ENCODE results near the gene FHL5. TPM values are rescaled to one million over a fixed set of nuclear protein-coding genes. Genes with fewer than 3 reads are reported as not detected.

The FHL5 gene
- total RNA-seq, 4 donors from 2014 or later = 3.5 to 14.3 (median 7.7) TPM

- no peak overlapping the region for H3K4me3 ChIP-seq (ENCODE audit: low read depth, poor library complexity, severe bottlenecking)
- no peak for DNase-seq (ENCODE audit: low spot score in 2 of 2)
- intact Hi-C loops (cut with DNase I; ENCODE audit: low total_unique reads) = no loop called here
- WGBS, 2 donors = 70 to 88% methylated on average over 1 of the region's 1 CpG
- no peak for TF ChIP-seq POLR2A (IDR thresholded peaks at IDR 0.05)
- no peak for TF ChIP-seq CTCF (IDR thresholded peaks at IDR 0.05)
These were observed 90.3 kb downstream of the FHL5 start for GRCh38 chr6:96653181-96653580.

GRCh38 chr6:96656567-96656966 is 93.6 kb downstream of the FHL5 start:
- WGBS, 2 donors = 81 to 93% methylated on average over 1 of the region's 1 CpG
- no peak overlapping the region for H3K4me3 ChIP-seq (ENCODE audit: low read depth, poor library complexity, severe bottlenecking)
- intact Hi-C loops (cut with DNase I; ENCODE audit: low total_unique reads) = no loop called here
- DNase-seq (ENCODE audit: low spot score in 2 of 2) = no peak
- no peak for TF ChIP-seq CTCF (IDR thresholded peaks at IDR 0.05)
- no peak for TF ChIP-seq POLR2A (IDR thresholded peaks at IDR 0.05)

GRCh38 chr6:96657344-96657743 is 94.4 kb downstream of the FHL5 start:
- intact Hi-C loops (cut with DNase I; ENCODE audit: low total_unique reads) = no loop called here
- TF ChIP-seq CTCF (IDR thresholded peaks at IDR 0.05) (no peak), POLR2A (IDR thresholded peaks at IDR 0.05) (no peak)
- no peak overlapping the region for H3K4me3 ChIP-seq (ENCODE audit: low read depth, poor library complexity, severe bottlenecking)
- no peak for DNase-seq (ENCODE audit: low spot score in 2 of 2)
- WGBS, 2 donors = 73 to 83% methylated on average over 1 to 5 of the region's 5 CpGs

- intact Hi-C loops (cut with DNase I; ENCODE audit: low total_unique reads) = no loop called here
- TF ChIP-seq POLR2A (IDR thresholded peaks at IDR 0.05) = no peak
- TF ChIP-seq CTCF (IDR thresholded peaks at IDR 0.05) = no peak
- DNase-seq (ENCODE audit: low spot score in 2 of 2) = no peak
- WGBS, 2 donors = 52 to 65% methylated on average over 4 of the region's 4 CpGs
- H3K4me3 ChIP-seq (ENCODE audit: low read depth, poor library complexity, severe bottlenecking) = no peak overlapping the region
These were observed 96.3 kb downstream of the FHL5 start for GRCh38 chr6:96659084-96659845.

Other genes with a start within 250 kb of the FHL5 start
- 10 to 100 TPM; 22.3 to 24.3 (median 23.2) TPM for gene UFL1, start 41.3 kb upstream of the FHL5 start, total RNA-seq